ENCODE data around the gene RSBN1L.

RSBN1L gene

GRCh38 chr7:77765906-77766800 lies 69.9 kb downstream of the RSBN1L start:
- Histone ChIP-seq H3K4me1 (ENCODE audit: insufficient read depth, low read length, poor library complexity, severe bottlenecking) (peaks cover 4% of the 10 kb centered on the region), H3K9me3 (ENCODE audit: insufficient read depth, low read depth, low read length) (no peaks in the 10 kb centered on the region), H3F3A (ENCODE audit: low read depth) (no peaks in the 10 kb centered on the region), H4K20me1 (ENCODE audit: insufficient read depth, low read length, poor library complexity, severe bottlenecking) (peaks cover 35% of the 10 kb centered on the region), H2AFZ (ENCODE audit: low read length) (no peak overlapping the region), H3K36me3 (ENCODE audit: insufficient read depth, low read length) (peaks cover 38% of the 10 kb centered on the region), H3K9ac (ENCODE audit: low read depth, low read length, poor library complexity, severe bottlenecking) (no peak overlapping the region), H3K4me2 (ENCODE audit: low read depth, low read length, poor library complexity, severe bottlenecking) (no peak overlapping the region), H3K27me3 (ENCODE audit: insufficient read depth, low read length, poor library complexity, severe bottlenecking) (no peaks in the 10 kb centered on the region), H3K79me2 (ENCODE audit: insufficient read depth, low read length) (peaks cover 47% of the 10 kb centered on the region), H3K9me2 (replicated peaks; ENCODE audit: low read depth, low read length) (no peaks in the 10 kb centered on the region), H3K4me3 (ENCODE audit: low read length, poor library complexity, severe bottlenecking) (no peak overlapping the region)
- TF ChIP-seq CTCF (conservative IDR thresholded peaks at IDR 0.05; ENCODE audit: low read length) (no peak), EZH2phosphoT487 (IDR thresholded peaks at IDR 0.05; ENCODE audit: borderline replicate concordance) (no peak)

- Histone ChIP-seq H3K27me3 (ENCODE audit: insufficient read depth, low read length, poor library complexity, severe bottlenecking) (no peaks in the 10 kb centered on the region), H3K9me2 (replicated peaks; ENCODE audit: low read depth, low read length) (no peaks in the 10 kb centered on the region), H3K79me2 (ENCODE audit: insufficient read depth, low read length) (peaks cover 39% of the 10 kb centered on the region), H2AFZ (ENCODE audit: low read length) (no peak overlapping the region), H3K9me3 (ENCODE audit: insufficient read depth, low read depth, low read length) (no peaks in the 10 kb centered on the region), H3K4me1 (ENCODE audit: insufficient read depth, low read length, poor library complexity, severe bottlenecking) (no peaks in the 10 kb centered on the region), H3K9ac (ENCODE audit: low read depth, low read length, poor library complexity, severe bottlenecking) (no peak overlapping the region), H3K36me3 (ENCODE audit: insufficient read depth, low read length) (peaks cover 38% of the 10 kb centered on the region), H3K4me3 (ENCODE audit: low read length, poor library complexity, severe bottlenecking) (no peak overlapping the region), H3F3A (ENCODE audit: low read depth) (no peaks in the 10 kb centered on the region), H3K4me2 (ENCODE audit: low read depth, low read length, poor library complexity, severe bottlenecking) (no peak overlapping the region), H4K20me1 (ENCODE audit: insufficient read depth, low read length, poor library complexity, severe bottlenecking) (peaks cover 27% of the 10 kb centered on the region)
- TF ChIP-seq EZH2phosphoT487 (IDR thresholded peaks at IDR 0.05; ENCODE audit: borderline replicate concordance) (no peak), CTCF (conservative IDR thresholded peaks at IDR 0.05; ENCODE audit: low read length) (no peak)
Observed at GRCh38 chr7:77766801-77767605, 70.7 kb downstream of the RSBN1L start.

GRCh38 chr7:77770316-77770715 lies 74.1 kb downstream of the RSBN1L start:
- Histone ChIP-seq H4K20me1 (ENCODE audit: insufficient read depth, low read length, poor library complexity, severe bottlenecking) (peaks cover 4% of the 10 kb centered on the region), H3K9me2 (replicated peaks; ENCODE audit: low read depth, low read length) (no peaks in the 10 kb centered on the region), H3F3A (ENCODE audit: low read depth) (no peaks in the 10 kb centered on the region), H3K36me3 (ENCODE audit: insufficient read depth, low read length) (peaks cover 65% of the 10 kb centered on the region), H3K4me2 (ENCODE audit: low read depth, low read length, poor library complexity, severe bottlenecking) (no peak overlapping the region), H2AFZ (ENCODE audit: low read length) (no peak overlapping the region), H3K9me3 (ENCODE audit: insufficient read depth, low read depth, low read length) (no peaks in the 10 kb centered on the region), H3K79me2 (ENCODE audit: insufficient read depth, low read length) (peaks cover 9% of the 10 kb centered on the region), H3K9ac (ENCODE audit: low read depth, low read length, poor library complexity, severe bottlenecking) (no peak overlapping the region), H3K4me3 (ENCODE audit: low read length, poor library complexity, severe bottlenecking) (no peak overlapping the region), H3K27me3 (ENCODE audit: insufficient read depth, low read length, poor library complexity, severe bottlenecking) (no peaks in the 10 kb centered on the region), H3K4me1 (ENCODE audit: insufficient read depth, low read length, poor library complexity, severe bottlenecking) (no peaks in the 10 kb centered on the region)
- TF ChIP-seq CTCF (conservative IDR thresholded peaks at IDR 0.05; ENCODE audit: low read length), result no peak
